ENCODE measurements around the gene ERG. TPM values are rescaled to one million over a fixed set of nuclear protein-coding genes. Genes with fewer than 3 reads are reported as not detected.
A peak's percentile ranks its signal among the peaks of the same experiment; 100 is the strongest.

ERG gene
- total and polyA plus RNA-seq, 8 donors, result 21.7 to 48.1 (median 36.8) TPM

- H3K36me3 ChIP-seq, result no peaks in the 10 kb centered on the region
- TF ChIP-seq, protein P1, sequence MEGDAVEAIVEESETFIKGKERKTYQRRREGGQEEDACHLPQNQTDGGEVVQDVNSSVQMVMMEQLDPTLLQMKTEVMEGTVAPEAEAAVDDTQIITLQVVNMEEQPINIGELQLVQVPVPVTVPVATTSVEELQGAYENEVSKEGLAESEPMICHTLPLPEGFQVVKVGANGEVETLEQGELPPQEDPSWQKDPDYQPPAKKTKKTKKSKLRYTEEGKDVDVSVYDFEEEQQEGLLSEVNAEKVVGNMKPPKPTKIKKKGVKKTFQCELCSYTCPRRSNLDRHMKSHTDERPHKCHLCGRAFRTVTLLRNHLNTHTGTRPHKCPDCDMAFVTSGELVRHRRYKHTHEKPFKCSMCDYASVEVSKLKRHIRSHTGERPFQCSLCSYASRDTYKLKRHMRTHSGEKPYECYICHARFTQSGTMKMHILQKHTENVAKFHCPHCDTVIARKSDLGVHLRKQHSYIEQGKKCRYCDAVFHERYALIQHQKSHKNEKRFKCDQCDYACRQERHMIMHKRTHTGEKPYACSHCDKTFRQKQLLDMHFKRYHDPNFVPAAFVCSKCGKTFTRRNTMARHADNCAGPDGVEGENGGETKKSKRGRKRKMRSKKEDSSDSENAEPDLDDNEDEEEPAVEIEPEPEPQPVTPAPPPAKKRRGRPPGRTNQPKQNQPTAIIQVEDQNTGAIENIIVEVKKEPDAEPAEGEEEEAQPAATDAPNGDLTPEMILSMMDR (IDR thresholded peaks at IDR 0.05), result no peak
- DNase-seq (no peak), ATAC-seq (no peak)
- H3K9me3 ChIP-seq, result no peaks in the 10 kb centered on the region
- no peak overlapping the region for H3K4me3 ChIP-seq
- intact Hi-C loops (cut with DNase I), result loop anchor here in 1 of 2 donors (5.0 kb wide), 2 partner anchors 132 to 187 kb away; no protein-coding TSS in a partner anchor
- H3K27me3 ChIP-seq, result no peaks in the 10 kb centered on the region
- H3K4me1 ChIP-seq, result peaks cover 20 to 43% of the 10 kb centered on the region in 2 donors
- H3K27ac ChIP-seq, result no peak overlapping the region
These were observed 143.5 kb downstream of the ERG start for GRCh38 chr21:38354746-38355145.

DNA sequence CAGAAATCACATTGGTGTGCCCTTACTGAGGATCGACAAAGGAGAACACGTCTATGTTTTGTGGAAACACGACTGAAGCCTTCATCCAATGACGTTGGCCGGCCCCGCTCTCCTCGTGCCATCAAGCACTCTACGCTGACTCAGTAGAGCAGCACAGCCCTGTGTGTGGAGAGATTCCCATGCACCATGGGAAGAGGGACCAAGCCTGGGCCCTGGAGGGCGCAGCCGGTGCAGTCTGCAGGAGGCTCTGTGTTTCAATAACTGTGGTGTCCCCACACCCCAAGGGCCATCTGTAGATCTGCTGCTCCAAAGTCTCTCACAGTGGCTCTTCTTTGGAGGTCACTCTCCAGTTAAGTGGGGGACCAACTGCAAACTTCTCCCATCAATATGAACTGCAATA lies 144.0 kb downstream of the ERG start:
- no peak overlapping the region for H3K4me3 ChIP-seq

DNA sequence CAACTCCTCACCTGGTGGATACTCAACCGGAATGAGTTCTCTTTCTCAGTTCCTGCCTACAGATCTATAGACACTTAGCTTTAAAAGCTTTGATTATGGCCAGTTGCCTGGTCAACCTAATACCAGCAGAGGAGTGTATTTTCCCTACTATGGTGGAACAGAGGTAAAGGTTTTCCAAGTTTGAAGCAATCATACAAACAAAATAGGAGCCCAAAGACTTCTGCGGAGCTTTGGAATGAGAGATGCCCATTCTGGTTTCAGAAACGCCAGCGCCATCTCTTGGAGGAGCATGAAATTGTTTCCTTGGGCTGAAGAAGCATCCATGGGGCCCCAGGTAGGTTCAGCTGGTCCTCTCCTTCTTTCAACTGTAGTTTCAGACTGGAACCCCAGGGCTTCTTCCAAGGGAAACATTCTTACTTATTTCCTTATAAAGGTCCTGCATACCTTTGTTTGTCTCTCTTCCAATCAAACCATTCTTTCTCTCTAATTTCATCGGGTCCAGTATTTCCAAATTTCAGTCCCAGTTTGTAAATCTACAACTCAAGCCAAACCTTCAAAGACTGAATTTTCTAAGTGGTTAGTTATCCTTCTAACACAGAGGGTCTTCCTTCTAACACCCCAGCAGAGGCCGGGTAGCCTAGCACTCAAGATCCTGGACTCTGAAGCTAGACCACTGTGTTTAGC lies 145.6 kb downstream of the ERG start:
- intact Hi-C loops (cut with DNase I), result loop anchor here in 1 of 2 donors (5.0 kb wide), 1 partner anchor 130 kb away; no protein-coding TSS in a partner anchor
- TF ChIP-seq, protein P1 (IDR thresholded peaks at IDR 0.05), result peak; percentile 77
- peak in 3 of 4 donors; percentile 48 to 70 (median 70) for DNase-seq
- peak overlapping the region; percentile 59 to 86 for H3K27ac ChIP-seq
- H3K4me3 ChIP-seq, result peak overlapping the region in 1 of 2 donors; percentile 1
- no peaks in the 10 kb centered on the region for H3K9me3 ChIP-seq
- H3K4me1 ChIP-seq, result peaks cover 20 to 44% of the 10 kb centered on the region in 2 donors
- no peaks in the 10 kb centered on the region for H3K36me3 ChIP-seq
- H3K27me3 ChIP-seq, result no peaks in the 10 kb centered on the region
- peak; percentile 76 for ATAC-seq

More for the DNA sequence above, 144.0 kb downstream of the ERG start:
- Histone ChIP-seq H3K36me3 (no peaks in the 10 kb centered on the region), H3K27me3 (no peaks in the 10 kb centered on the region), H3K9me3 (no peaks in the 10 kb centered on the region), H3K4me1 (peaks cover 20 to 44% of the 10 kb centered on the region in 2 donors), H3K27ac (no peak overlapping the region)
- intact Hi-C loops (cut with DNase I), result loop anchor here in 1 of 2 donors (5.0 kb wide), 1 partner anchor 132 kb away; no protein-coding TSS in a partner anchor
- TF ChIP-seq, protein P1 (IDR thresholded peaks at IDR 0.05), result no peak
- ATAC-seq (no peak), DNase-seq (no peak)

- H3K4me1 ChIP-seq, result peaks cover 20 to 44% of the 10 kb centered on the region in 2 donors
- no peaks in the 10 kb centered on the region for H3K27me3 ChIP-seq
- H3K4me3 ChIP-seq, result no peak overlapping the region
- DNase-seq, result no peak
- ATAC-seq, result peak; percentile 69
- H3K9me3 ChIP-seq, result no peaks in the 10 kb centered on the region
- peak overlapping the region; percentile 59 to 86 for H3K27ac ChIP-seq
- no peaks in the 10 kb centered on the region for H3K36me3 ChIP-seq
- intact Hi-C loops (cut with DNase I), result loop anchor here in 1 of 2 donors (5.0 kb wide), 1 partner anchor 130 kb away; no protein-coding TSS in a partner anchor
- TF ChIP-seq, protein P1 (IDR thresholded peaks at IDR 0.05), result no peak
These were observed 146.2 kb downstream of the ERG start for GRCh38 chr21:38351961-38352521.
